Kidney tubule cell (primary cell): ENCODE data around the gene KMT2B.

ENCODE experiments used
- DNase-seq: peaks from one replicate; pipeline ENCODE4 v3.0.0-alpha.2; 2018; ENCODE audit warnings: low spot score

KMT2B gene

DNA sequence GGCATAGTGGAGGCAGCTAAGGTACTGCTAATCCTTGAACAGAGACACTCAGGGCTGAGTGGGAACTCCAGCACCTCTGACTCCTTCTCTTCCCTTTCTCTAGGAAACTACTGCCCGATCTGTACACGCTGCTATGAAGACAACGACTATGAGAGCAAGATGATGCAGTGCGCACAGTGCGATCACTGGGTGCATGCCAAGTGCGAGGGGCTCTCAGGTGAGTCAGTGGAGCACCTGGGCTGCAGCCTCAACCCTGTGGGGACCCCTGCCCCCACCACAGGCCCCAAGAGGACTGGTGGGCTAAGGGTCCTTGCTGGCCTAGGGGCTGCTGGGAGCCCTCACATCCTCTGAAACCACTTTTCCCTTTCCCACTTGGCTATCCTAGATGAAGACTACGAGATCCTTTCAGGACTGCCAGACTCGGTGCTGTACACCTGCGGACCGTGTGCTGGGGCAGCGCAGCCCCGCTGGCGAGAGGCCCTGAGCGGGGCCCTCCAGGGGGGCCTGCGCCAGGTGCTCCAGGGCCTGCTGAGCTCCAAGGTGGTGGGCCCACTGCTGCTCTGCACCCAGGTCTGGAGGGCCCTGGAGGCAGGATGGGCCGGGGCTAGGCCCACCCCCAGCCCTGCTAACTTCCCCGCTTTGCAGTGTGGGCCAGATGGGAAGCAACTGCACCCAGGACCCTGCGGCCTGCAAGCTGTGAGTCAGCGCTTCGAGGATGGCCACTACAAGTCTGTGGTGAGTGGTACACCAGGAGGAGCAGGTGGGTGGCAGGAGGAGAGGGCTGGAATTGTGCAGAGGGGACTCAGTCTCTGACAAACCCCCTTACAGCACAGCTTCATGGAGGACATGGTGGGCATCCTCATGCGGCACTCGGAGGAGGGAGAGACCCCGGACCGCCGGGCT lies 9.5 kb downstream of the KMT2B start:
- no peak for DNase-seq

DNA sequence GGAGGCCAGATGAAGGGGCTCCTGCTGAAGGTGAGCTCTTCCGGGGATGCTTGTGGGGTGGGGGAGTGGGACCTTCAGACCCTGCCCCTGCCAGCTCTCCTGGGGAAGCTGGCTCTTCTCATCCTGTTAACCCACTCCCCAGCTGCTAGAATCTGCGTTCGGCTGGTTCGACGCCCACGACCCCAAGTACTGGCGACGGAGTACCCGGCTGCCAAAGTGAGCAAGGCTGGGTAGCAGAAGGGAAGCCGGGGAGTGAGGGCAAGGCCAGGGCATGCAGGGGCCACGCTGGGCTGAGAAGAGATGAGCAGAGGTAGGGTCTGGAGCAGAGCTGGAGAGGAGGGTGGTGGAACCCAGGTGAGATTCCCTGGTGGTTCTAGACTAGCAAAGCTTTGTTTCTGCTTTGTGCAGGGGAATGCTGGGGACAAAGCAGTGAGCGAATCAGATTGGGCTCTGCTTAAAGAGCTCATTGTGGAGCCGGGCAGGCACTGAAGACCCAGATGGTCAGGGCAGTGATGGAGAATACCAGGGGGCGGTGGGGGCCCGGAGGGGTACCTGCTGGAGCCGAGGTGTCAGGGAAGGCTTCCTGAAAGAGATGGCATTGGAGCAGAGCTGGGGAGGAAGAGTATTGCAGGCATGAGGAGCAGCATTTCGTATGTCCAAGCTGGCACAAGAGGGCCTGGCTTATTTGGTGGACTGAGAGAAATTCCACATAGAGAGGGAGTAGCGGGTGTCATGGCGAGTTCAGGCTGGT lies 10.3 kb downstream of the KMT2B start:
- DNase-seq: no peak

DNA sequence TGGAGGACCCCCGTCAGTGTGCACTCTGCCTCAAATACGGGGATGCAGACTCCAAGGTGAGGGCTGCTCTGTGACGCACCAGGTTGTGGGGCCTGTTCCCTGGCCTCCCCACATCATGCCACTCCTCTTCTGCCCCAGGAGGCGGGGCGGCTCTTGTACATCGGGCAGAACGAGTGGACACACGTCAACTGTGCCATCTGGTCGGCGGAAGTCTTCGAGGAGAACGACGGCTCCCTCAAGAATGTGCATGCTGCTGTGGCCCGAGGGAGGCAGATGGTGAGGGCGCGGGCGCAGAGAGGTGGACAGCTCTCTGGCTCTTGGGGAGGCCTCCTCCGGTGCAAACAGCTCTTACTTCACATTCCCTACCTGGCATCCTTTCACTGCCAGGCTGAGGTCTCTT lies 11.2 kb downstream of the KMT2B start:
- DNase-seq: no peak

DNA sequence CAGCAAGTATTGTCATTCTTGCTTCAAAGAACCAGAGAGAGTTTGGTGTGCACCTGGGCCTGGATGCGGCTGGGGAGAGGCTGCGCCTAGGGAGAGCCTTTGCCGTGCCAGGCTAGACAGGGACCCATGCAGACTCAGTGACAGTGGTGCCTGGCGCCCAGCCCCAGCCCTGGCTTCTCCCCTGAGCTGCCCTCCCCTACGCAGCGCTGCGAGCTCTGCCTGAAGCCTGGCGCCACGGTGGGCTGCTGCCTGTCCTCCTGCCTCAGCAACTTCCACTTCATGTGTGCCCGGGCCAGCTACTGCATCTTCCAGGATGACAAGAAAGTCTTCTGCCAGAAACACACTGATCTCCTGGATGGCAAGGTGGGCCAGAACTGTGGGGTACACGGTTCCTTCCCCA lies 12.0 kb downstream of the KMT2B start:
- no peak for DNase-seq

DNA sequence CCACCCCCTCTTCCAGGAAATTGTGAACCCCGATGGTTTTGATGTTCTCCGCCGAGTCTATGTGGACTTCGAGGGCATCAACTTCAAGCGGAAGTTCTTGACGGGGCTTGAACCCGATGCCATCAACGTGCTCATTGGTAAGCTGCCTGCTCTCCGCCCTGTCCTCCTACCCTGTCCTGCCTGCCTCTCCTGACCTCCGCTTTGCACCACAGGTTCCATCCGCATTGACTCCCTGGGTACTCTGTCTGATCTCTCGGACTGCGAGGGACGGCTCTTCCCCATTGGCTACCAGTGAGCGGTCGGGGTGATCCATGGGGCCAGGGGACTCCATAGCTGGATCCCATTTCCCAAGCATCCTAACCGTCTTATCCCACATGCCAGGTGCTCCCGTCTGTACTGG lies 12.5 kb downstream of the KMT2B start:
- no peak for DNase-seq

DNA sequence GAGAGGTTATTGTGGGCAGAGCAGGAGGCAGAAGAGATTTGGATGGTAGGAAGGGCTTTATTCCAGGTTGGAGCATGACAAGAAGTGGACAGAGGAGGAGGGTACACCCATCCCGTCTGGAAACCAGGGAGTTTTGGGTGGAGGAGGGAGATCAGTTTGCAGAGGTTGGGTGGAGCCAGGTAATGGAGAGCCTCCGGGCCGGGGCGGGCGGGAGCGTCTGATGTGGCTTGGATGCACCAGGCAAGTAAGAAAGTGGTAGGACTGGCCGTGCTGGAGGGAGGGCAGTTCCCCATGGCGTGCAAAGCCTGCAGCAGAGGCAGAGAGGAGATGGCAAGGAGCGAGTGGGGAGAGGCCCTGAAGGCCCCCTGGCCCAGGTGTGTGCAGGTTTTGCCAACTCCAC lies 13.6 kb downstream of the KMT2B start:
- DNase-seq: no peak

DNA sequence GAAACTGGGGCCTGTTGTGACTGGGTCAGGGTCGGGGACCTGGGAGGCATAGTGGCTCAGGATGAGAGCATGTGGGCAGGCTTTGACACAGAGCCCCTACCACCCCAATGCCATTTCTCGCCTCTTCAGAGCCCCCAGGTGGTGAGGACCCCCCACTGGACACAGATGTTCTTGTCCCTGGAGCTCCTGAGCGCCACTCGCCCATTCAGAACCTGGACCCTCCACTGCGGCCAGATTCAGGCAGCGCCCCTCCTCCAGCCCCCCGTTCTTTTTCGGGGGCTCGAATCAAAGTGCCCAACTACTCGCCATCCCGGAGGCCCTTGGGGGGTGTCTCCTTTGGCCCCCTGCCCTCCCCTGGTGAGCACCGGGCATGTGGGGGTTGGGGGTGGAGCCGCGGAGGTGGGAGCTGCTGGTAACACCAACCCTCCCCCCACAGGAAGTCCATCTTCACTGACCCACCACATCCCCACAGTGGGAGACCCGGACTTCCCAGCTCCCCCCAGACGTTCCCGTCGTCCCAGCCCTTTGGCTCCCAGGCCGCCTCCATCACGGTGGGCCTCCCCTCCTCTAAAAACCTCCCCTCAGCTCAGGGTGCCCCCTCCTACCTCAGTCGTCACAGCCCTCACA lies 14.1 kb downstream of the KMT2B start:
- no peak for DNase-seq

DNA sequence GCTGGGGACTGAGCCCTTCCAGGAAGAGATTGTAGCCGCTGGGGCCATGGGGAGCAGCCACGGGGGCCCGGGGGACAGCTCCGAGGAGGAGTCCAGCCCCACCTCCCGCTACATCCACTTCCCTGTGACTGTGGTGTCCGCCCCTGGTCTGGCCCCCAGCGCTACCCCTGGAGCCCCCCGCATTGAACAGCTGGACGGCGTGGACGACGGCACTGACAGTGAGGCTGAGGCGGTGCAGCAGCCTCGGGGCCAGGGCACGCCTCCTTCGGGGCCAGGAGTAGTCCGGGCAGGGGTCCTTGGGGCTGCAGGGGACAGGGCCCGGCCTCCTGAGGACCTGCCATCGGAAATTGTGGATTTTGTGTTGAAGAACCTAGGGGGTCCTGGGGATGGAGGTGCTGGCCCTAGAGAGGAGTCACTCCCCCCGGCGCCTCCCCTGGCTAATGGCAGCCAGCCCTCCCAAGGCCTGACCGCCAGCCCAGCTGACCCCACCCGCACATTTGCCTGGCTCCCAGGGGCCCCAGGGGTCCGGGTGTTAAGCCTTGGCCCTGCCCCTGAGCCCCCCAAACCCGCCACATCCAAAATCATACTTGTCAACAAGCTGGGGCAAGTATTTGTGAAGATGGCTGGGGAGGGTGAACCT lies 14.9 kb downstream of the KMT2B start:
- DNase-seq: no peak

DNA sequence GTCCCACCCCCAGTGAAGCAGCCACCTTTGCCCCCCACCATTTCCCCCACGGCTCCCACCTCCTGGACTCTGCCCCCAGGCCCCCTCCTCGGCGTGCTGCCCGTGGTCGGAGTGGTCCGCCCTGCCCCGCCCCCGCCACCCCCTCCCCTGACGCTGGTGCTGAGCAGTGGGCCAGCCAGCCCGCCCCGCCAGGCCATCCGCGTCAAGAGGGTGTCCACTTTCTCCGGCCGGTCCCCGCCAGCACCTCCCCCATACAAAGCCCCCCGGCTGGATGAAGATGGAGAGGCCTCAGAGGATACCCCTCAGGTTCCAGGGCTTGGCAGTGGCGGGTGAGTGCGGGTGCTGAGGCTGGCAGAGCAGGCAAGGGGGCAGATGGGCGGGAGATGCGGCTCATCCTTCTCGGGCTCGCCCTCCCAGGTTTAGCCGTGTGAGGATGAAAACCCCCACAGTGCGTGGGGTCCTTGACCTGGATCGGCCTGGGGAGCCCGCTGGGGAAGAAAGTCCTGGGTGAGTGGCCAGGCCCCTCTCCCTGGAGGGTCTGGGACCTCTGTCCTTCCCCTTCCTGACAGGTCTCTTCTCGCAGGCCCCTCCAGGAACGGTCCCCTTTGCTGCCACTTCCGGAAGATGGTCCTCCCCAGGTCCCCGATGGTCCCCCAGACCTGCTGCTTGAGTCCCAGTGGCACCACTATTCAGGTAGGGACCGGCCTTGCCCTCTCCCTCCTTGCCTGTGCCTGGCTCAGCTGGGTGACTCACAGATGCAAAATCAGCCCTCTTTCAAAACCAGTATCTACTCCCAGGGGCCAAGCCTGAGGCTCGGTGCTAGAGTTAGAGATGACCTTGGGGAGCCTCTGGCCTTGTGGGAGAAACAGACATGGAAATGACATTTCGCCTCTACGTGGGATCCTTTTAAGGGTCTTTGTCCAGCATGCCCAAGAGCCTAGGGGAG lies 15.7 kb downstream of the KMT2B start:
- DNase-seq: no peak

DNA sequence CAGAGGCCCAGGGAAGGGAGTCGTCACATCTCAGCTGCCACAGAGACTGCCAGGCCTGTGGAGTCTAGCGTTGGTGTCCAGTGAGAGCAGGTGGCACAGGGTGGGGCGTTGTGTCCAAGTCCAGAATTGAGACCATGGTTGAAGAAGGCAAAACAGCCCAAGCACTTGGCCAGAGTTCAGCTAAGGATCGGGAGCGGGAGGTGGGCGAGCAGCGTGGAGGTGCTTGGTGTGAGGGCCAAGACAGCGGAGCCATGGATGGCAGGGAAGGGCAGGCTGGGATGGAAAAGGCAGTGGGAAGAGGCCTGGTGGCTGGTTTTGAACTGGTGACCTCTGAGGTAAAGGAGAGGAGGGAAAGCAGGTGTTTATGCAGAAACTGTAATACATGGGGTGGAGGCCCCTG lies 16.5 kb downstream of the KMT2B start:
- DNase-seq: no peak

DNA sequence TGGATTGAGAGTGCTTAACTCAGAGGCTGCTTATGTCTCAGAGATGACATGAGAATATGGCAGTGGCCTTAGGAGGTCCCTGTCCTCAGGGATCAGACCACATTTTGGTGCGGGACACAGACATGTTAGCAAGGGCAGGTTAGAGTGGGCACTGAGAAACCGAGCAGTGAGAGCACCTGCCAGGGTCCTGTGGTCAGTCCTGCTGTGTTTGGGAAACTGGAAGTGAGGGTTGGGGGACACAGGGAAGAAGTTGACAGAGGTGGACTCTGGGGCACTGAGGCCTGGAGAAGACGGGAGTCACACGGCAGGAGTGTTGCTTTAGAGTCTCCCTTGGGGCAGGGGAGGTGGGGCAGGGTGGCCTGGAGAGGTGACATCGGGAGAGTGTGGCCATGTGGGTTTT lies 17.1 kb downstream of the KMT2B start:
- no peak for DNase-seq

DNA sequence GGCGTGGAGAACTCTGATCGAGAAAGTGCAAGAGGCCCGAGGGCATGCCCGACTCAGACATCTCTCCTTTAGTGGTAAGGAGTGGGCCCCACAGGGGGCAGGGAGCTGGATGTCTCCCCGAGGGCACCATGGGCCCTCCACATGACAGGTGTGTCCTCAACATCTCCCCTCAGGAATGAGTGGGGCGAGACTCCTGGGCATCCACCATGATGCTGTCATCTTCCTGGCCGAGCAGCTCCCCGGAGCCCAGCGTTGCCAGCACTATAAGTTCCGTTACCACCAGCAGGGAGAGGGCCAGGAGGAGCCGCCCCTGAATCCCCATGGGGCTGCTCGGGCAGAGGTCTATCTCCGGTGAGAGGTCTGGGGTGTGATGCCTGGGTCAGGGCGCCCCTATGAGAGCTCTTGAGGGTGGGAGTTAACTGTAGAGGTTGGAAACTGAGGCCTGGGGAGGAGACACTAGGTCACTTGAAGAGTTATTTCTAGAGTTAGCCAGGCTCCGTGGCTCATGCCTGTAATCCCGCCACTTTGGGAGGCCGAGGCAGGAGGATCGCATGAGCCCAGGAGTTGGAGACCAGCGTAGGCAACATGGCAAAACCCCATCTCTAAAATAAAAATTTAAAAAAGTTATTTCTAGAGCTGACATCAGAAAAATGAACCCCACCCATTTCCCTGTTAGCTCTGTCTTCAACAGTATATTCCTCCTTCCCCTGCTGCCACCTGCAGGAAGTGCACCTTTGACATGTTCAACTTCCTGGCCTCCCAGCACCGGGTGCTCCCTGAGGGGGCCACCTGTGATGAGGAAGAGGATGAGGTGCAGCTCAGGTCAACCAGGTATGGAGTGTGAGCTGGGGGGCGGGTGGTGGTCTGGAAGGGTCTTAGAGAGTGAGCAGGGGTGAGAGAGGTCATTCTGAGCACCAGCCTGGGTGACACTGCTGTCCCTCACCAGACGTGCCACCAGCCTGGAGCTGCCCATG lies 19.4 kb downstream of the KMT2B start:
- DNase-seq: peak; percentile 18

DNA sequence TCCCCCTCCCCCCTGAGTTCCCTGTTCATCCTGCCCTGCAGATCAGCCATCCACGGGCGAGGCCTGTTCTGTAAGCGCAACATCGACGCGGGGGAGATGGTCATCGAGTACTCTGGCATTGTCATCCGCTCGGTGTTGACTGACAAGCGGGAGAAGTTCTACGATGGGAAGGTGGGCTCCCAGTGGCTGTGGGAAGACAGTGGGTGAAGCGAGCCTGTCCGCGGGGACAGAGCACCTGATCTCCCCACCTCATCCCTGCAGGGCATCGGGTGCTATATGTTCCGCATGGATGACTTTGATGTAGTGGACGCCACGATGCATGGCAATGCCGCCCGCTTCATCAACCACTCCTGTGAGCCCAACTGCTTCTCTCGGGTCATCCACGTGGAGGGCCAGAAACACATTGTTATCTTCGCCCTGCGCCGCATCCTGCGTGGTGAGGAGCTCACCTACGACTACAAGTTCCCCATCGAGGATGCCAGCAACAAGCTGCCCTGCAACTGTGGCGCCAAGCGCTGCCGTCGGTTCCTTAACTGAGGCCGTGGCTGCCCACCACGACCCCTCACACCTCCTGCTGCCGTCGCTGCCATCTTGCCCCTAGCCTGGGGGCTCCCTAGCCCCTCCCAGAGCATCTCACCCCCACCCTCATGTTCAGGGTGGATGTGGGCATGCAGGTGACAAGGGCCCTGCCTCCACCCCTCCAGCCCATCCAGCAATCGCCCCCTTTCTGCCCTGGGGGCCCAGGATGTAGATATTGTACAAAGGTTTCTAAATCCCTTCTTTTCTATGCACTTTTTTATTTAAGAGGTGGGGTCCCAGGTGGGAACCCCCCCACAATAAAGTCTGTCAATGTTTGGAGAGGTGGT lies 20.5 kb downstream of the KMT2B start:
- no peak for DNase-seq

DNA sequence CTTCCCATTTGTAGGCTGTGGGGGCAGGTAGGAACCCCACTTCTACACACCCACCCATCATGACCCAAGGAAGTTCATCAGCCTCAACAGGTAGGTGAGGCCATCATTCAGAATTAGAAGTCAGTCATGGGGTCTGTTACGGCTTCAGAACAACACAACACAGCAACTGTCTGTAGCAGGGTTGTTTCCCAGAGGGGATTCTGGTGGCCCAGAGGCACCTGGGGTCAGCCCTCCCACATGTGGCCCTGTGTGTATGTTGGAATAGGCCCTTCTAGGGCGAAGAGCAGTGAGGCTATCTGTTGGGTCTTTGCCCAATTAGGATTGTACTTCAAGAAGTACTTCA lies 21.1 kb downstream of the KMT2B start:
- DNase-seq: no peak

DNA sequence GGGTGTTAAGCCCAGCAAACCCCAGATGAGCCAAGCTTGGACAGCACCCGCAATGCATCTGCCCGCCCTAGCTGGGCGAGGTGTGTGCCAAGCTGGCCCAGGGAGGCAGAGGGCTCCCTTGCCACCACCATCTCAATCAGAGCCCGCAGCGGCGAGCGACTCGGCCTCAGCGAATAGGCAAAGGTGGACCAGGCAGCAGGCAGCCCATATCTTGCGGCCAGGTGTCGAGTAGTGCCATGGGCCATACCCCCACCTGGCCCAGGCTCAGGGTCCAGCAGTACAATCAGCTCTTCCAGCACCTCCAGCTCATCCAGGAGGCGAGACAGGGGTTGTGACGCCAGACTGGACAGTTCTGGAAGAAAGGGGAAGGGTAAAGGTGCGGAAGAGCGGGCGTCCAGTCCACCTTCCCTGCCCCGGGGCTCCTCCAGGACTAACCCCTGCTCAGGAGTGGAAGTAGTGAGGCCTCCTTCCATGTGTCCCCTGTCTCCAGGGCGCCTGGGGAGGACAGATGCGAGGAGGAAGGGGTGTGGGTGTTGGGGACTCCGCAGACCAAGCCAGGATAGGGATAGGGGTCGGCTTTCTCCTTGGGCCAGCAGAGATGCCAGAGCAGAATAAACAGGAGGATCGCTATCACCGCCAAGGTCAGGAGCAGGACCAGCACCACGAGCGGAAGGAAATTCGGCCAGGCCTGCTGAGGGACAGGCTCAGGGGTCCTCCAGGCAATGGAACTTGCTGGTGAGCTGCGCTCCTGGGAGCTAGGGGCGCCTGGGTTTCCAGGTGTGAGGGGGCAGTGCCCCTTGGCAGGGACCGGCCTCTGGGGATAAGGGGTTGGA lies 21.7 kb downstream of the KMT2B start:
- no peak for DNase-seq

DNA sequence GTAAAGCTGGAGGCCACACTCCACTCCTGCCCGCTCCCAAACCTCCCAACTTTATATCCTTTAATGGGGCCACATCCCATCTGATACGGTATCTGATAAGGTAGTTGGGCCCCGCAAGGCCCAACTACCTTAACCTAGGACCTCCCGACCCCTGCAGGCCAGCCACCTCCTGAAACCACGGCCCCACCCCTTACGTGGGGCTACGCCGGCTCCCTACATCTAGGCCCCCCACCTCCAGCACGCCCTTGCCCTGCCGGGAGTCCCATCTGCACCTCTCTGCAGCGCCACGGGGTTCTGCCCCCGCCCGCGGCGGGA lies 22.3 kb downstream of the KMT2B start:
- no peak for DNase-seq

DNA sequence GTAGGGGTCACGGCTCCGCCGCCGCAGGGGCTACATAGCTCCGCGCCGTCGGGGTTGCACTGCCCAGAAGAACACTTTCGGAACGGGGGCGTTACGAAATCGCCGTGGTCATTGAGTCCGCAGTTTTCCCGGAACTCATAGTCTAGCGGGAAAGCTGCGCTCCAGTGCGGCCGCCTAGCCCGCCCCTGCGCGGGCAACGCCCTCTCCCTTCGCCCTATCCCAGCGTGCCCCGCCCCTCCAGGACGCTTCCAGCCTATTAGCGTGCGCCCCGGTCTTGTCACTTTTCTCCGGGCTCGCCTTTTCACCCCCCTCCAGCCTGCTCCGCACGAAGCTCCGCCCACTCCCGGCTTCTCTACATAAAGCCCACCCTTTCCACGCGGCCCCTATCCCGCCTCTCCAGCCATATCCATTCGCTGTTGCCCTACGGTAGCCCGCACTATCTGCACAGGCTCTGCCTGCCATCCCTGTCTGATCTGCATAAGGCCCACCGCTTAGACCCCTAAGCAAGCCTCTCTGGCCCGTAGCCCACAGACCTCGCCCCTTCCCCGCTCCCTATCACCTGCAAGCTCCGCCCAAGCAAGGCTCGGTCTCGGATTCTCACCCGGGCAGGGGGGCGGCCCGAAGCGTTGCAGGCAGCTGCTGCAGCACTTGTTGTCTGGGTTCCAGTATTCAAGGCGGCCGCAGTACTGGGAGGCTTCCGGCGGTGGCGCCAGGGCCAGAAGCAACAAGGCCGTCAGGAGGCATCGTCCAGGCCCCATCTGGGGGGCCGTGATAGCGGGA lies 22.8 kb downstream of the KMT2B start:
- DNase-seq: peak; percentile 95

DNA sequence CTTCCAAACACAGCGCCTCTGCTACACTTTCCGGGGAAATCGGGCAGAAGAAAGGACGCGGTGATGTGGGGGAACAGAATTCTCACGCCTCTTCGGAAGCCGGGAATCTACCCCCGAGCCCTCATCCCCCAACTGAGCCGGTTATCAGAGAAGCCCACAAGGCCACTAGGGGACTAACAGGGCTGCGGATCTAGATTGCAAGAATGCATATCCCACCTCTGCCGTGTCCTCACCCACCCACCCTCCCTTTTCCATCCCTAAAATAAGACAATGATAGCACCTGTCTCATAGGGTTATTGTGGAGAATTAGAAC lies 23.4 kb downstream of the KMT2B start:
- DNase-seq: no peak
